ENCODE results near the gene RIN3. TPM values are rescaled to one million over a fixed set of nuclear protein-coding genes. Genes with fewer than 3 reads are reported as not detected.
A peak's percentile ranks its signal among the peaks of the same experiment; 100 is the strongest.

Gene RIN3
- total RNA-seq, 2 donors from 2014 or later: 30.9 to 34.0 TPM

GRCh38 chr14:92680781-92681650 is 167.4 kb downstream of the RIN3 start:
- peak; percentile 94 for DNase-seq (ENCODE audit: low spot score)
- intact Hi-C loops (cut with DNase I): loop anchor here (10.0 kb wide), 2 partner anchors 104 to 556 kb away; partner anchors contain the start of genes CPSF2 (in 1 of the 2) and NDUFB1 (in 1 of the 2)

GRCh38 chr14:92683041-92683440 is 169.5 kb downstream of the RIN3 start:
- intact Hi-C loops (cut with DNase I): loop anchor here (10.0 kb wide), 2 partner anchors 102 to 558 kb away; partner anchors contain the start of genes CPSF2 (in 1 of the 2) and NDUFB1 (in 1 of the 2)
- DNase-seq (ENCODE audit: low spot score): no peak

- intact Hi-C loops (cut with DNase I): loop anchor here (10.0 kb wide), 2 partner anchors 100 to 560 kb away; partner anchors contain the start of genes CPSF2 (in 1 of the 2) and NDUFB1 (in 1 of the 2)
- no peak for DNase-seq (ENCODE audit: low spot score)
These were observed 171.4 kb downstream of the RIN3 start for GRCh38 chr14:92684801-92685560.

GRCh38 chr14:92685784-92686355 is 172.3 kb downstream of the RIN3 start:
- no peak for DNase-seq (ENCODE audit: low spot score)
- intact Hi-C loops (cut with DNase I): loop anchor here (10.0 kb wide), 2 partner anchors 99 to 561 kb away; partner anchors contain the start of genes CPSF2 (in 1 of the 2) and NDUFB1 (in 1 of the 2)

- no peak for DNase-seq (ENCODE audit: low spot score)
- intact Hi-C loops (cut with DNase I): loop anchor here (10.0 kb wide), 2 partner anchors 98 to 562 kb away; partner anchors contain the start of genes CPSF2 (in 1 of the 2) and NDUFB1 (in 1 of the 2)
These were observed 172.9 kb downstream of the RIN3 start for GRCh38 chr14:92686411-92686899.

- DNase-seq (ENCODE audit: low spot score): peak; percentile 94
- intact Hi-C loops (cut with DNase I): loop anchor here (10.0 kb wide), 2 partner anchors 98 to 562 kb away; partner anchors contain the start of genes CPSF2 (in 1 of the 2) and NDUFB1 (in 1 of the 2)
These were observed 173.4 kb downstream of the RIN3 start for GRCh38 chr14:92686900-92687427.

GRCh38 chr14:92687681-92688433 is 174.3 kb downstream of the RIN3 start:
- intact Hi-C loops (cut with DNase I): loop anchor here (10.0 kb wide), 2 partner anchors 97 to 563 kb away; partner anchors contain the start of genes CPSF2 (in 1 of the 2) and NDUFB1 (in 1 of the 2)
- no peak for DNase-seq (ENCODE audit: low spot score)

GRCh38 chr14:92688434-92689375 is 175.1 kb downstream of the RIN3 start:
- intact Hi-C loops (cut with DNase I): loop anchor here (10.0 kb wide), 2 partner anchors 96 to 564 kb away; partner anchors contain the start of genes CPSF2 (in 1 of the 2) and NDUFB1 (in 1 of the 2)
- DNase-seq (ENCODE audit: low spot score): no peak

- intact Hi-C loops (cut with DNase I): no loop called here
- no peak for DNase-seq (ENCODE audit: low spot score)
These were observed 176.8 kb downstream of the RIN3 start for GRCh38 chr14:92690171-92691011.

GRCh38 chr14:92692822-92693226 is 179.2 kb downstream of the RIN3 start:
- peak; percentile 89 for DNase-seq (ENCODE audit: low spot score)
- intact Hi-C loops (cut with DNase I): no loop called here

GRCh38 chr14:92693998-92694795 is 180.6 kb downstream of the RIN3 start:
- DNase-seq (ENCODE audit: low spot score): peak; percentile 42
- intact Hi-C loops (cut with DNase I): no loop called here

GRCh38 chr14:92694807-92695206 is 181.2 kb downstream of the RIN3 start:
- intact Hi-C loops (cut with DNase I): no loop called here
- peak; percentile 43 for DNase-seq (ENCODE audit: low spot score)

GRCh38 chr14:92695562-92695961 is 182.0 kb downstream of the RIN3 start:
- DNase-seq (ENCODE audit: low spot score): no peak
- intact Hi-C loops (cut with DNase I): no loop called here

GRCh38 chr14:92696366-92696765 is 182.8 kb downstream of the RIN3 start:
- DNase-seq (ENCODE audit: low spot score): no peak
- intact Hi-C loops (cut with DNase I): no loop called here

- intact Hi-C loops (cut with DNase I): no loop called here
- no peak for DNase-seq (ENCODE audit: low spot score)
These were observed 184.8 kb downstream of the RIN3 start for GRCh38 chr14:92698393-92698792.

Measured in posterior vena cava (tissue), 2 donors.